SKM-1 (cell line): ENCODE data around the gene C22orf39.
A peak's percentile ranks its signal among the peaks of the same experiment; 100 is the strongest.
"Not testable (repeated sequence)": the region's sequence is repeated elsewhere in the genome, so short reads cannot be mapped to it uniquely, and the experiment has no call there.

Source experiments
- DNase-seq: peaks from one replicate; lab custom pipeline; 2025; ENCODE audit not compliant: unreplicated experiment; lab: John Stamatoyannopoulos, UW

C22orf39 gene

GRCh38 chr22:19454156-19454555 is 6.6 kb upstream of the C22orf39 start:
- DNase-seq, result no peak

GRCh38 chr22:19453718-19454117 is 6.2 kb upstream of the C22orf39 start:
- DNase-seq, result no peak

GRCh38 chr22:19451570-19451969 is 4.1 kb upstream of the C22orf39 start:
- DNase-seq, result no peak

DNA sequence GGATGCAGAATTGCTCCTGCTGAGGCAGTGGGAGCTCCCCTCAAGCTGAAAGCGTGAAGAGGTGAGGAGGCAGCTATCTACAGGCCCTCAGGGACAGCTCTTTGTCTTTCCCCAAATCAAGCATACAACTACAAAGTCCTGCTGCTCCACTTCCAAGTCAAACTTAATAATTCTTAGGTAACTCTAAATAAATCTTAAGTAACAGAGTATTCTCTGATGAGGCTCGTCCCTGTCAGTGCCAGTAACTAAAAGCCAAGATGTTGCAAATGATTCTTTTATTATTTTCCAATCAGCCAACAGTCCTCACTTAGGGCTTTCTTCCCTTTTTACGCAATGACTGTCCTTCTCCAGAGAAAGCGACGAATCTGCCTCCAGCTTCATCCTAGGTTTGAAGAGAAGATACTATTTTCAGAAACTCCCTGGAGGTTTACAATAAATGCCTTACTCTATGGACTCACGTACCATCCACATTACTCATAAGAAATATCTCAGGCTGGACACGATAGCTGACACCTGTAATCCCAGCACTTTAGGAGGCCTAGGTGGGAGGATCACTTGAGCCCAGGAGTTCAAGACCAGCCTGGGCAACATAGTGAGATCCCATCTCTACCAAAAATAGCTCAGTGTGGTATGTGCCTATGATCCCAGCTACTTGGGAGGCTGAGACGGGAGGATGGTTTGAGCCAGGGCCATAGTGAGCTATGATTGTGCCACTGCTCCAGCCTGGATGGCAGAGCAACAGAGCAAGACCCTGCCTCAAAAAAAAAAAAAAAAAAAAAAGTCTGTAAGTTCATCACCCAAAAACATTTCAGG is 3.1 kb upstream of the C22orf39 start:
- no peak for DNase-seq

- DNase-seq, result no peak
Observed at GRCh38 chr22:19449422-19449767, 1.9 kb upstream of the C22orf39 start.

GRCh38 chr22:19448739-19449421 is 1.4 kb upstream of the C22orf39 start:
- DNase-seq, result no peak

DNA sequence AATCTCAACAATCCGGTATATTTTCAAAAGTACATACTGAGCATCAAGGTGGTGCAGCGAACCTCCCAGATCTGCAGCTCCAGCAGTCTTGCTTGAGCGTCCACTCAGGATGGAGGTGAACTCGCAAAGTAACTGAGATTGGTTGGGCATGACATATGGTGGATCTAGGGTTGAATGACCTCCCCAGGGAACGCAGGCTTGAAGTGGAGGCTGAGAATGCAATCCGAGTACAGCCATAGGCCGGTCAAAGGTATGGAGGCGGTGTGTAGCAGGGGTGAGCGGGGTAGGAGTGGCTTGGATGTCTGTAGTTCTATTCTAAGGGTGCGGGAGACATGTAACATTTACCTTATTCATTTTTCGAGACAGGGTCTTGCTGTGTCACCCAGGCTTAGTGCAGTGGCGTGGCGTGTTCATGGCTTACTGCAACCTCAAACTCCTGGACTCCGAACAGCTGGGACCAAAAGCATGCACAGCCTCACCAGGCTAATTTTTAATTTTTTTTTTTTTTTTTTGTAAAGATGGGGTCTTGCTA is 631 bp upstream of the C22orf39 start:
- no peak for DNase-seq

GRCh38 chr22:19446603-19447329 is 745 bp downstream of the C22orf39 start:
- DNase-seq, result no peak

DNA sequence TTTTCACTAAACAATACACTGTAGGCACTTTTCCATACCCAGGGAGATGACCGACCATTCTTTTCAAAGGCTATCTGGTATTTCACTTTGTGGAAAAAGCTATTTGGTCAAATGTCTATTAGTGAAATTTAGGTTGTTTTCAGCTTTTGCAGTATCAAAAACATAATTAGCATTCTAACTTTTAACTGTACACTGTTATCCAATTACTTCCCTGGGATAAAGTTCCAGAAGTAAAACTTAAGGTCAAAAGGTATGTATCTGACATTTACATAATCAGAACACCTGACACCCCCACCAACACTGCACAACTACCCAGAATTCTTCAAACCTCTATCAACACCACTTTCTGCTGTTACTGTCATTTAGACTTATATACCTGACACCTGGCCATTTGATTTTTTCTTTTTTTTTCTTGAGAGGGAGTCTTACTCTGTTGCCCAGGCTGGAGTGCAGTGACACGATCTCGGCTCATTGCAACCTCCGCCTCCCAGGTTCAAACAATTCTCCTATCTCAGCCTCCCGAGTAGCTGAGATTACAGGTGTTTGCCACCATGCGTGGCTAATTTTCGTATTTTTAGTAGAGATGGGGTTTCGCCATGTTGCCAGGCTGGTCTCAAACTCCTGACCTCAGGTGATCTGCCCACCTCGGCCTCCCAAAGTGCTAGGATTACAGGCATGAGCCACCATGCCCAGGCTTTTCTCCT is 2.1 kb downstream of the C22orf39 start:
- not testable (repeated sequence) for DNase-seq

DNA sequence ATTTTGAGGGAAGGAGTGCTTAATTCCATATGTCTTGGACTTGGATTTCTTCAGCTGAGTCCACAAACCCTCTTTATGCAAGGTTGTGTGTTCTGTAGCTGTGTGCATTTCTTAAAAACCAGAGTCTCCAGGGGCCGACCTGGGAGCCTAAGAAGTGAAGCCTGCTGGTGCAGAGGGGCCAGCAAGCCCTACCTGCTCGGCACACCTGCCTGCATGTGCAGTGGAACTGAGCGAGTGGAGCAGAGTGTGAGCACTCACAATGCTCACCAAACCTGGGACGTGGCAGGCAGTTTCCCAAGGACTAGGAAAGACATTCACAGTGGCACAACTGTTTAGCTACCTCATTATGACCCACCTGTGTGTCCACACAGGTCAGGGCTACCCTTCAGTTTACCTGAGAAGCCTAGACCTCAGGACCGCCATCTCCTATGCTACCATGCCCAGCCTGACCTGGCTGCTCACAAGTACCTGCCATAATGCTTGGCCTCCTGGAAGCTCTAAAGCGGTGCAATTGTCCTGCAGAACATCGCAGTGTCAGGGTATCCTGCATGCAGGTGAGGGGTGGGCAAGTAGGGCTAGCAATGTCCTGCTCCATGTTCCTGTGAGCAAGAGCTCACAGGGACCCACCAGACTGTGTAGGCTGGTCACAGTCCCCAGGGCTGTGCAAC is 3.8 kb downstream of the C22orf39 start:
- DNase-seq, result no peak

DNA sequence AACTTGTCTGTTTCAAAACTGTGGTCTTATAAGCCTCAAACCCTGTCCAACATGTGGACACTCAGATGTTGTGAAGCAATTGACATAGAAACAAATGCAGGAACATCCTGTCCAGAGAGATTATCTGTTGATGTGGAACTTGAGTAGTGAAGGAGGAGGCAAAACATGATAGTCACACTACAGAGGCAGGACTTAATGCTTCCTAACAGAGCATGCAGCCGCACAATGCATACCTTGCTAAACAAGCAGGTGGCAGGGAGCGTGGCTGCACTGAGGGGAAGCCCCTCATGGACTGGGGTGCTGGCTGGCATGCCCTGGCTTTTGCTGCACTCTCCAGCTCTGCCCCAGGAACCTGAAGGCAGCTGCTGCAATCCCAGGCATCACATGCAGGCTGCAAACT is 5.3 kb downstream of the C22orf39 start:
- no peak for DNase-seq

DNA sequence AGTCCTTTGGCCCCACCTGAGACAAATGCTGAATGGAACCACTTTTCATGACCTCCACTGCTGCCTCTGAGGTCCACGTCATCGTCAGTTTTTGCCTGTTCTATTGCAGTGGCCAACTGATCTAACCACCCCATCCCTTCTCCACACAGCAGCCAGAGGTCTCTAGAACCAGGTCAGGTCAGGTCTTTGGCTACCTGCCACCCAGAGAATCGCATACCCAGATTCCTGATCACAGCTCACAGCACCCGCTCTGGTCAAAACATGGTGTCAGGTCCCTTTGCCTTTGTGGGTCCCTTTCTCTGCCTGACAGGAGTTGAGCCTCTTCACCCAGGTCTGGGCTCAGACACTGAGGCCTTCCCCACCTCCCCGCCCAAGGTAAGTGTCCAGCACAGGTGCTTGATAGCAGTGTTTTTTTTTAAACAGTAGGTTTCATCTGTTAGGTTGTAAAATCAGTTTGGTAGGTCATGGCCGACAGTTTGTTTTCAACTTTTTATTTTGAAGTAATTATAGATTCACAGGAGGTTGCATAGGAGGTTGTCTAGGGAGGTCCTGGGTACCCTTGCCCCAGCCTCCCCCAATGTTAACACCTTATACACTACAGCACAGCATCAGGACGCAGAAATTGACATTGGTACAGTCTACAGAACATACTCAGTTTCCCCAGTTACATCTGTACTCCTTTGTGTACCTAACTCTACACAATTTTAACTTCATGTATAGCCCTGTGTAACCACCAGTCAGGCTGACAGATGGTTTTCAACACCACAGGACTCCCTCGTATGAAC is 6.9 kb downstream of the C22orf39 start:
- DNase-seq, result no peak

GRCh38 chr22:19438298-19438697 is 9.2 kb downstream of the C22orf39 start:
- no peak for DNase-seq

DNA sequence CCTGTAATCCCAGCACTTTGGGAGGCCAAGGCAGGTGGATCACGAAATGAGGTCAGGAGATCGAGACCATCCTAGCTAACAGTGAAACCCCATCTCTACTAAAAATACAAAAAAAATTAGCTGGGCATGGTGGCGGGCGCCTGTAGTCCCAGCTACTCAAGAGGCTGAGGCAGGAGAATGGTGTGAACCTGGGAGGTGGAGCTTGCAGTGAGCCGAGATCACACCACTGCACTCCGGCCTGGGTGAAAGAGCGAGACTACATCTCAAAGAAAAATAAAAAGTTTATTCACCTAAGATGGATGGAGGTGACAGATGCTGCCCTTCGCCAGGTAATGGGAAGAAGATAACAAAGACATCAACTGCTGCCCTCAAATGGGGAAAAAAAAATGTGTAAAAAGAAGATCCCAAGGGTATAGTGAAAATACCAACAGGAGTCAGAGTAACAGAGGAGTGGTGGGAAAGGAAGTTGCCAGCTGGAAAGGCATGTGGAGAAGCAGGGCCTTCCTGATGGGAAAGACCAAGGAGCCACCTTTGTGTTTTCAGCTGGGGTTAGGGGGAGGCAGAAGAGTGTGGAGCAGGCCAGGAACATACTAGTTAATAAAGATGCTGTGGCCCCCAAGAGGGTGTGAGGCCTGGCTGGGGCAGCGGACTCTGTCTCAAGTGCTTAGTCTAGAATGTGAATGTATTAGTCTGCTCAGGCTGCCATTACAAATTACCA is 10.9 kb downstream of the C22orf39 start:
- not testable (repeated sequence) for DNase-seq

DNA sequence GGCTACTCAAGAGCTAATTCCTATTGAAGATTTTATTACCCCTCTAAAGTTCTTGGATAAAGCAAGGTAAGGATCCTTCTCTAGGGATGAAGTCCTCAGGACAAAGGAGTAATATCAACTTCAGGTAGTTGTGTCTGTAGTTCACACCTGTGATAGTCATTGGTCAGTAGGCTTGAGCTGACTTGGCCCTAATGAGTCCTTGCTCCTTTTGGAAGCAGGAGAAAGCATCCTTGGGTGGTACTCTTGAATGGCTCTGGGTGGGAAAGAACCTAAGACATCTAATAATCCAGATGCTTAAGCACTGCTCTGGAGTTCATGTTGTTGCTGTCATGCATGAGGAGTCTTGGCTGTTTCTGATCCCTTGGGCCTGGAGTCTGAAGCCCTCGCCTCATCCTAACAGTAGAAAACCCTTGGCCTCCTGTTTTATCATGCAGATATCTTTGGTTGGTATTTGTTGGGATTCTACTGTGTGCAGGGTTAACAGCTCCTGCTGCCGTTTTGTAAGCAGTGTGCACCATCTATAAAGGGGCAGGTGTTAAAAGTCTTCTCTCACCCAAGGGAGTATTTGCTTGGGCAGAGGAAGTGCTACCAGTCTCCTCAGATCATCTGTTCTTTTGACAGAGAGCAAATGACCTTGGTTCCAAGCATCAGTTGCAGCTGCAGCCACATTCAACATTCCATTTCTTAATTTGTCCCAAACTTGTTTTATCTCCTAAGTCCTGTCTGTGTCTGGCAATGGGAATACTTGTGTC is 12.5 kb downstream of the C22orf39 start:
- no peak for DNase-seq

- DNase-seq, result no peak
Observed at GRCh38 chr22:19434401-19434800, 13.1 kb downstream of the C22orf39 start.

DNA sequence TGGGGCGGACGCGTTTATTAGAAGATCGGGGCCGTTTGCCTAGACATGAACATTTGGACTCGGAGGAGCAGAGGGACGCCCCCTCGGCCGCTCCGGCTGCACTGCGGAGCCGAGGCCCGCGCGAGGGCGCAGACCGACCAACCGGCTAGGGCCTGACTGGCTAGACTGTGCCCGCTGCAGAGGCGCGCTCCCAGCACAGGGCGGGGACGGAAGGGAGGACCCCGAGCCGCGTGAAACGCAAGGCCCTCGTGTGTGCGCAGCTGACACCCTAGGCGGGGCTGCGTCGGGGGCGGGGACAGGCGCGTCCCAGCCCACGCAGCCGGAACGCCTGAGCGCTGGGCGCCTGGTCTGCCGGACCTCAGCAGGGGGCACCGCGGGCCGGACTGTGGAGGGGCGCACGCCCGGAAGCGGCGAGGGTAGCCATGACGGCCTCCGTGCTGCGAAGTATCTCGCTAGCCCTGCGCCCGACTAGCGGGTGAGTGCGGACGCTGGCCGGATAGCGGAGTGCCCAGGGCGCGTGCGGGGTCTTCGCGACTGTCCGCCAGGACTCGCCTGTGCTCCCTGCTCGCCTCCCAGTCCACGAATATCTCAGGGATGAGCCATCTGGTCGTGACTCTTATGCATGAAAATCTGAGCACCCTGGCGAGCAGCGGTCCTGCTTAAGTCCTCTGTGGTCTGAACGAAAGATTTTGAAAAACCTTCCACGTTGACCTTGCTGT is 15.2 kb downstream of the C22orf39 start, which contains the start of gene MRPL40:
Gene MRPL40, plus strand, starts transcription at position 413 of the 719 bp plus-strand sequence. Its CDS starts 10 bp downstream, at position 423.
- DNase-seq, result peak; percentile 88
